ENCODE results near the gene COL8A2. TPM values are rescaled to one million over a fixed set of nuclear protein-coding genes. Genes with fewer than 3 reads are reported as not detected.

The COL8A2 gene
- polyA plus RNA-seq, 1 donor from 2014 or later, result not detected

GRCh38 chr1:36109041-36109679 lies 15.9 kb downstream of the COL8A2 start:
- Histone ChIP-seq H3K4me2 (ENCODE audit: low read length) (no peak overlapping the region), H3F3A (ENCODE audit: insufficient read depth, low read length, poor library complexity, severe bottlenecking) (no peaks in the 10 kb centered on the region), H3K27me3 (ENCODE audit: insufficient read depth, low read depth, low read length) (no peaks in the 10 kb centered on the region), H3K9me3 (ENCODE audit: low read length) (no peaks in the 10 kb centered on the region), H4K20me1 (ENCODE audit: insufficient read depth) (no peaks in the 10 kb centered on the region), H3K9me2 (ENCODE audit: insufficient read depth, low read length) (no peaks in the 10 kb centered on the region), H3K79me2 (replicated peaks; ENCODE audit: insufficient read depth, low read length) (no peaks in the 10 kb centered on the region), H3K9ac (ENCODE audit: low read length) (no peak overlapping the region), H2AFZ (ENCODE audit: low read depth, low read length) (no peak overlapping the region), H3K36me3 (ENCODE audit: insufficient read depth, low read length) (no peaks in the 10 kb centered on the region), H3K4me3 (ENCODE audit: low read length) (no peak overlapping the region), H3K27ac (ENCODE audit: low read length) (no peak overlapping the region)
- TF ChIP-seq, protein P1, sequence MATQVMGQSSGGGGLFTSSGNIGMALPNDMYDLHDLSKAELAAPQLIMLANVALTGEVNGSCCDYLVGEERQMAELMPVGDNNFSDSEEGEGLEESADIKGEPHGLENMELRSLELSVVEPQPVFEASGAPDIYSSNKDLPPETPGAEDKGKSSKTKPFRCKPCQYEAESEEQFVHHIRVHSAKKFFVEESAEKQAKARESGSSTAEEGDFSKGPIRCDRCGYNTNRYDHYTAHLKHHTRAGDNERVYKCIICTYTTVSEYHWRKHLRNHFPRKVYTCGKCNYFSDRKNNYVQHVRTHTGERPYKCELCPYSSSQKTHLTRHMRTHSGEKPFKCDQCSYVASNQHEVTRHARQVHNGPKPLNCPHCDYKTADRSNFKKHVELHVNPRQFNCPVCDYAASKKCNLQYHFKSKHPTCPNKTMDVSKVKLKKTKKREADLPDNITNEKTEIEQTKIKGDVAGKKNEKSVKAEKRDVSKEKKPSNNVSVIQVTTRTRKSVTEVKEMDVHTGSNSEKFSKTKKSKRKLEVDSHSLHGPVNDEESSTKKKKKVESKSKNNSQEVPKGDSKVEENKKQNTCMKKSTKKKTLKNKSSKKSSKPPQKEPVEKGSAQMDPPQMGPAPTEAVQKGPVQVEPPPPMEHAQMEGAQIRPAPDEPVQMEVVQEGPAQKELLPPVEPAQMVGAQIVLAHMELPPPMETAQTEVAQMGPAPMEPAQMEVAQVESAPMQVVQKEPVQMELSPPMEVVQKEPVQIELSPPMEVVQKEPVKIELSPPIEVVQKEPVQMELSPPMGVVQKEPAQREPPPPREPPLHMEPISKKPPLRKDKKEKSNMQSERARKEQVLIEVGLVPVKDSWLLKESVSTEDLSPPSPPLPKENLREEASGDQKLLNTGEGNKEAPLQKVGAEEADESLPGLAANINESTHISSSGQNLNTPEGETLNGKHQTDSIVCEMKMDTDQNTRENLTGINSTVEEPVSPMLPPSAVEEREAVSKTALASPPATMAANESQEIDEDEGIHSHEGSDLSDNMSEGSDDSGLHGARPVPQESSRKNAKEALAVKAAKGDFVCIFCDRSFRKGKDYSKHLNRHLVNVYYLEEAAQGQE (IDR thresholded peaks at IDR 0.05; ENCODE audit: borderline replicate concordance), result no peak
- TF ChIP-seq EP300 (conservative IDR thresholded peaks at IDR 0.05; ENCODE audit: poor library complexity, severe bottlenecking) (no peak), SMC3 (conservative IDR thresholded peaks at IDR 0.05; ENCODE audit: poor library complexity) (no peak), RAD21 (conservative IDR thresholded peaks at IDR 0.05) (no peak), TAF1 (IDR thresholded peaks at IDR 0.05; ENCODE audit: low read depth) (no peak), EZH2 (IDR thresholded peaks at IDR 0.05; ENCODE audit: borderline replicate concordance, insufficient read depth, low read length, poor library complexity, severe bottlenecking) (no peak), POLR2AphosphoS5 (IDR thresholded peaks at IDR 0.05) (no peak), MXI1 (conservative IDR thresholded peaks at IDR 0.05; ENCODE audit: poor library complexity, severe bottlenecking) (no peak)
- TF ChIP-seq, protein P2, sequence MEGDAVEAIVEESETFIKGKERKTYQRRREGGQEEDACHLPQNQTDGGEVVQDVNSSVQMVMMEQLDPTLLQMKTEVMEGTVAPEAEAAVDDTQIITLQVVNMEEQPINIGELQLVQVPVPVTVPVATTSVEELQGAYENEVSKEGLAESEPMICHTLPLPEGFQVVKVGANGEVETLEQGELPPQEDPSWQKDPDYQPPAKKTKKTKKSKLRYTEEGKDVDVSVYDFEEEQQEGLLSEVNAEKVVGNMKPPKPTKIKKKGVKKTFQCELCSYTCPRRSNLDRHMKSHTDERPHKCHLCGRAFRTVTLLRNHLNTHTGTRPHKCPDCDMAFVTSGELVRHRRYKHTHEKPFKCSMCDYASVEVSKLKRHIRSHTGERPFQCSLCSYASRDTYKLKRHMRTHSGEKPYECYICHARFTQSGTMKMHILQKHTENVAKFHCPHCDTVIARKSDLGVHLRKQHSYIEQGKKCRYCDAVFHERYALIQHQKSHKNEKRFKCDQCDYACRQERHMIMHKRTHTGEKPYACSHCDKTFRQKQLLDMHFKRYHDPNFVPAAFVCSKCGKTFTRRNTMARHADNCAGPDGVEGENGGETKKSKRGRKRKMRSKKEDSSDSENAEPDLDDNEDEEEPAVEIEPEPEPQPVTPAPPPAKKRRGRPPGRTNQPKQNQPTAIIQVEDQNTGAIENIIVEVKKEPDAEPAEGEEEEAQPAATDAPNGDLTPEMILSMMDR (IDR thresholded peaks at IDR 0.05; ENCODE audit: poor library complexity, severe bottlenecking), result no peak

GRCh38 chr1:36108314-36108713 lies 16.7 kb downstream of the COL8A2 start:
- Histone ChIP-seq H3K79me2 (replicated peaks; ENCODE audit: insufficient read depth, low read length) (no peaks in the 10 kb centered on the region), H4K20me1 (ENCODE audit: insufficient read depth) (no peaks in the 10 kb centered on the region), H3K27me3 (ENCODE audit: insufficient read depth, low read depth, low read length) (no peaks in the 10 kb centered on the region), H3K9me3 (ENCODE audit: low read length) (no peaks in the 10 kb centered on the region), H2AFZ (ENCODE audit: low read depth, low read length) (no peak overlapping the region), H3K27ac (ENCODE audit: low read length) (no peak overlapping the region), H3F3A (ENCODE audit: insufficient read depth, low read length, poor library complexity, severe bottlenecking) (no peaks in the 10 kb centered on the region), H3K9ac (ENCODE audit: low read length) (no peak overlapping the region), H3K4me3 (ENCODE audit: low read length) (no peak overlapping the region), H3K36me3 (ENCODE audit: insufficient read depth, low read length) (no peaks in the 10 kb centered on the region), H3K4me2 (ENCODE audit: low read length) (no peak overlapping the region), H3K9me2 (ENCODE audit: insufficient read depth, low read length) (no peaks in the 10 kb centered on the region)
- TF ChIP-seq, protein P2 (IDR thresholded peaks at IDR 0.05; ENCODE audit: poor library complexity, severe bottlenecking), result no peak
- TF ChIP-seq POLR2AphosphoS5 (IDR thresholded peaks at IDR 0.05), result no peak

Data from neural cell (in vitro differentiated cells).